Stimulated activated CD4-positive, alpha-beta T cell treated with anti-CD3 and anti-CD28 coated beads, Interleukin-2, amount 100 ng/mL, for 48 hours (primary cell): Measurements from ENCODE around the gene POLE.

Experiments used
- DNase-seq, 2 donors: peaks; one replicate each; pipeline ENCODE4 v3.0.0-alpha.2; 2020

The POLE gene

GRCh38 chr12:132625731-132626430 is 61.3 kb downstream of the POLE start:
- DNase-seq = no peak

- DNase-seq = no peak
Observed at GRCh38 chr12:132624910-132625630, 62.1 kb downstream of the POLE start.

GRCh38 chr12:132624186-132624855 is 62.8 kb downstream of the POLE start:
- DNase-seq = no peak

- no peak for DNase-seq
Observed at GRCh38 chr12:132623072-132623869, 63.9 kb downstream of the POLE start.

GRCh38 chr12:132622437-132623071 is 64.6 kb downstream of the POLE start:
- no peak for DNase-seq

- no peak for DNase-seq
Observed at GRCh38 chr12:132621657-132622435, 65.3 kb downstream of the POLE start.

- DNase-seq = no peak
Observed at GRCh38 chr12:132620899-132621656, 66.1 kb downstream of the POLE start.

- DNase-seq = no peak
Observed at GRCh38 chr12:132620113-132620898, 66.8 kb downstream of the POLE start.

GRCh38 chr12:132619386-132620112 is 67.6 kb downstream of the POLE start:
- DNase-seq = no peak

- no peak for DNase-seq
Observed at GRCh38 chr12:132619071-132619385, 68.1 kb downstream of the POLE start.

- DNase-seq = no peak
Observed at GRCh38 chr12:132618683-132619043, 68.5 kb downstream of the POLE start, which contains the start of gene P2RX2. TSS of gene P2RX2 (plus strand) at chr12:132618776. CDS start at chr12:132618817, 41 bp downstream.

GRCh38 chr12:132617822-132618682 is 69.1 kb downstream of the POLE start:
- DNase-seq = no peak

- no peak for DNase-seq
Observed at GRCh38 chr12:132617135-132617701, 69.9 kb downstream of the POLE start.

- DNase-seq = no peak
Observed at GRCh38 chr12:132615579-132616038, 71.5 kb downstream of the POLE start.

GRCh38 chr12:132614861-132615578 is 72.1 kb downstream of the POLE start:
- DNase-seq = peak; percentile 77 to 85

- DNase-seq = no peak
Observed at GRCh38 chr12:132614029-132614428, 73.1 kb downstream of the POLE start.

- DNase-seq = no peak
Observed at GRCh38 chr12:132611620-132612019, 75.5 kb downstream of the POLE start.
